Naive B cell (primary cell): ENCODE measurements around the gene MAP1LC3B. TPM values are rescaled to one million over a fixed set of nuclear protein-coding genes. Genes with fewer than 3 reads are reported as not detected.
"Not testable (repeated sequence)": the region's sequence is repeated elsewhere in the genome, so short reads cannot be mapped to it uniquely, and the experiment has no call there.

Experiments used
- ATAC-seq, 2 donors: fragments of 150-1000 bp; cut with Tn5 transposase; 2 replicates each; pipeline ENCODE4 v1.10.0; 2021; ENCODE audit warnings: low read depth in 2 of 2, mild to moderate bottlenecking in 2 of 2, moderate library complexity in 2 of 2
- DNase-seq: peaks from one replicate; pipeline ENCODE4 v3.0.0; 2022
- H3K27ac Mint-ChIP-seq, 6 donors: one replicate each; pipeline ENCODE4 v1.8.0; 2020 to 2022; ENCODE audit warnings: mild to moderate bottlenecking in 6 of 6, mixed read lengths in 6 of 6, moderate library complexity in 5 of 6, inconsistent platforms in 2 of 6
- H3K27me3 Mint-ChIP-seq, 3 donors: one replicate each; pipeline ENCODE4 v1.8.0; 2021 to 2022; ENCODE audit warnings: mixed read lengths in 3 of 3, mild to moderate bottlenecking in 1 of 3
- H3K36me3 Mint-ChIP-seq, 2 donors: one replicate each; pipeline ENCODE4 v1.8.0; 2020 to 2022; ENCODE audit warnings: mixed read lengths in 2 of 2, inconsistent platforms in 1 of 2, mild to moderate bottlenecking in 1 of 2
- H3K4me1 Mint-ChIP-seq, 3 donors: one replicate each; pipeline ENCODE4 v1.8.0; 2020 to 2022; ENCODE audit warnings: mixed read lengths in 3 of 3, inconsistent platforms in 1 of 3, mild to moderate bottlenecking in 1 of 3, moderate library complexity in 1 of 3
- H3K4me3 Mint-ChIP-seq, 8 donors: one replicate each; pipeline ENCODE4 v1.8.0; 2020 to 2022; ENCODE audit warnings: mild to moderate bottlenecking in 8 of 8, mixed read lengths in 8 of 8, moderate library complexity in 8 of 8, inconsistent platforms in 2 of 8
- H3K9me3 Mint-ChIP-seq, 7 donors: one replicate each; pipeline ENCODE4 v1.8.0; 2020 to 2022; ENCODE audit warnings: mixed read lengths in 7 of 7, mild to moderate bottlenecking in 5 of 7, inconsistent platforms in 2 of 7, moderate library complexity in 1 of 7
- polyA plus RNA-seq, 6 donors: library from polyadenylated mRNA; unstranded; fragments of 300-500 nt; fragmentation: Illumina TruSeq; gene quantifications; one replicate each; pipeline ENCODE4 v1.2.3, GENCODE V29; 2021; ENCODE audit warnings: low read depth in 6 of 6

The MAP1LC3B gene
- polyA plus RNA-seq, 6 donors from 2014 or later: 142 to 196 (median 164) TPM

- Mint-ChIP-seq H3K36me3 (peaks cover 0 to under 1% of the 10 kb centered on the region in 2 donors), H3K4me3 (no peak overlapping the region), H3K9me3 (no peaks in the 10 kb centered on the region), H3K27ac (no peak overlapping the region), H3K4me1 (peaks cover 0 to 22% (median 1%) of the 10 kb centered on the region in 3 donors), H3K27me3 (no peaks in the 10 kb centered on the region)
- ATAC-seq (no peak), DNase-seq (no peak)
Measured at GRCh38 chr16:87350681-87351319, 41.3 kb upstream of the MAP1LC3B start.

- H3K36me3 Mint-ChIP-seq: no peaks in the 10 kb centered on the region
- no peaks in the 10 kb centered on the region for H3K27me3 Mint-ChIP-seq
- H3K4me3 Mint-ChIP-seq: no peak overlapping the region
- no peak overlapping the region for H3K27ac Mint-ChIP-seq
- ATAC-seq (no peak), DNase-seq (no peak)
- peaks cover 0 to 18% (median 1%) of the 10 kb centered on the region in 3 donors for H3K4me1 Mint-ChIP-seq
- H3K9me3 Mint-ChIP-seq: no peaks in the 10 kb centered on the region
Measured at GRCh38 chr16:87351320-87351698, 40.8 kb upstream of the MAP1LC3B start.

- ATAC-seq (no peak), DNase-seq (no peak)
- no peaks in the 10 kb centered on the region for H3K9me3 Mint-ChIP-seq
- no peak overlapping the region for H3K4me3 Mint-ChIP-seq
- H3K27me3 Mint-ChIP-seq: no peaks in the 10 kb centered on the region
- no peaks in the 10 kb centered on the region for H3K36me3 Mint-ChIP-seq
- H3K27ac Mint-ChIP-seq: no peak overlapping the region
- H3K4me1 Mint-ChIP-seq: peaks cover 0 to 18% (median 1%) of the 10 kb centered on the region in 3 donors
Measured at GRCh38 chr16:87352818-87353217, 39.3 kb upstream of the MAP1LC3B start.

GRCh38 chr16:87353613-87354012, 38.5 kb upstream of the MAP1LC3B start:
- no peaks in the 10 kb centered on the region for H3K9me3 Mint-ChIP-seq
- peaks cover 0 to 10% (median 1%) of the 10 kb centered on the region in 3 donors for H3K4me1 Mint-ChIP-seq
- peaks cover 0 to 4% of the 10 kb centered on the region in 2 donors for H3K36me3 Mint-ChIP-seq
- no peak overlapping the region for H3K27ac Mint-ChIP-seq
- no peaks in the 10 kb centered on the region for H3K27me3 Mint-ChIP-seq
- DNase-seq: no peak
- ATAC-seq: no peak
- H3K4me3 Mint-ChIP-seq: no peak overlapping the region

- no peak for ATAC-seq
- peaks cover 8 to 16% of the 10 kb centered on the region in 2 donors for H3K36me3 Mint-ChIP-seq
- no peaks in the 10 kb centered on the region for H3K9me3 Mint-ChIP-seq
- no peak overlapping the region for H3K4me3 Mint-ChIP-seq
- H3K4me1 Mint-ChIP-seq: no peaks in the 10 kb centered on the region
- DNase-seq: no peak
- no peaks in the 10 kb centered on the region for H3K27me3 Mint-ChIP-seq
- H3K27ac Mint-ChIP-seq: no peak overlapping the region
Measured at GRCh38 chr16:87356491-87356853, 35.7 kb upstream of the MAP1LC3B start.

- no peak overlapping the region for H3K4me3 Mint-ChIP-seq
- no peaks in the 10 kb centered on the region for H3K27me3 Mint-ChIP-seq
- H3K9me3 Mint-ChIP-seq: no peaks in the 10 kb centered on the region
- no peak for ATAC-seq
- peaks cover 8 to 16% of the 10 kb centered on the region in 2 donors for H3K36me3 Mint-ChIP-seq
- no peak overlapping the region for H3K27ac Mint-ChIP-seq
- H3K4me1 Mint-ChIP-seq: no peaks in the 10 kb centered on the region
- no peak for DNase-seq
Measured at GRCh38 chr16:87358250-87358649, 33.9 kb upstream of the MAP1LC3B start.

- H3K9me3 Mint-ChIP-seq: no peaks in the 10 kb centered on the region
- DNase-seq: no peak
- H3K36me3 Mint-ChIP-seq: peaks cover 8 to 20% of the 10 kb centered on the region in 2 donors
Measured at GRCh38 chr16:87358696-87359095, 33.4 kb upstream of the MAP1LC3B start.

GRCh38 chr16:87359121-87359520, 33.0 kb upstream of the MAP1LC3B start:
- H3K27ac Mint-ChIP-seq: no peak overlapping the region
- no peaks in the 10 kb centered on the region for H3K27me3 Mint-ChIP-seq
- H3K4me3 Mint-ChIP-seq: peak overlapping the region in 1 of 8 donors; percentile 47
- no peak for ATAC-seq
- peaks cover 0 to 4% (median 4%) of the 10 kb centered on the region in 3 donors for H3K4me1 Mint-ChIP-seq
- no peak for DNase-seq
- H3K9me3 Mint-ChIP-seq: no peaks in the 10 kb centered on the region
- H3K36me3 Mint-ChIP-seq: peaks cover 8 to 20% of the 10 kb centered on the region in 2 donors

More at GRCh38 chr16:87358696-87359095, 33.4 kb upstream of the MAP1LC3B start:
- H3K27ac Mint-ChIP-seq: no peak overlapping the region
- H3K27me3 Mint-ChIP-seq: no peaks in the 10 kb centered on the region
- no peak overlapping the region for H3K4me3 Mint-ChIP-seq
- peaks cover 0 to 4% (median 0%) of the 10 kb centered on the region in 3 donors for H3K4me1 Mint-ChIP-seq
- no peak for ATAC-seq

- no peak overlapping the region for H3K4me3 Mint-ChIP-seq
- no peak for ATAC-seq
- DNase-seq: no peak
- H3K27me3 Mint-ChIP-seq: no peaks in the 10 kb centered on the region
- H3K4me1 Mint-ChIP-seq: peaks cover 8 to 11% (median 9%) of the 10 kb centered on the region in 3 donors
- H3K9me3 Mint-ChIP-seq: no peaks in the 10 kb centered on the region
- no peak overlapping the region for H3K27ac Mint-ChIP-seq
- peaks cover 8 to 30% of the 10 kb centered on the region in 2 donors for H3K36me3 Mint-ChIP-seq
Measured at GRCh38 chr16:87360862-87361610, 31.1 kb upstream of the MAP1LC3B start.

GRCh38 chr16:87361916-87362619, 30.1 kb upstream of the MAP1LC3B start:
- H3K9me3 Mint-ChIP-seq: no peaks in the 10 kb centered on the region
- H3K27me3 Mint-ChIP-seq: no peaks in the 10 kb centered on the region
- H3K27ac Mint-ChIP-seq: no peak overlapping the region
- no peak for DNase-seq
- ATAC-seq: no peak
- H3K4me1 Mint-ChIP-seq: peaks cover 10 to 19% (median 16%) of the 10 kb centered on the region in 3 donors
- no peak overlapping the region for H3K4me3 Mint-ChIP-seq
- peaks cover 8 to 35% of the 10 kb centered on the region in 2 donors for H3K36me3 Mint-ChIP-seq

GRCh38 chr16:87362828-87363559, 29.1 kb upstream of the MAP1LC3B start:
- not testable (repeated sequence) for H3K9me3 Mint-ChIP-seq, DNase-seq, H3K27ac Mint-ChIP-seq, ATAC-seq, H3K27me3 Mint-ChIP-seq, H3K4me3 Mint-ChIP-seq
- peaks cover 12 to 28% (median 23%) of the 10 kb centered on the region in 3 donors for H3K4me1 Mint-ChIP-seq
- peaks cover 8 to 34% of the 10 kb centered on the region in 2 donors for H3K36me3 Mint-ChIP-seq

- Mint-ChIP-seq H3K9me3 (no peaks in the 10 kb centered on the region), H3K4me1 (peaks cover 21 to 37% (median 23%) of the 10 kb centered on the region in 3 donors), H3K27ac (peak overlapping the region in 3 of 6 donors; percentile 39 to 95 (median 74)), H3K4me3 (no peak overlapping the region), H3K27me3 (no peaks in the 10 kb centered on the region), H3K36me3 (peaks cover 8 to 30% of the 10 kb centered on the region in 2 donors)
- DNase-seq (no peak), ATAC-seq (no peak)
Measured at GRCh38 chr16:87363771-87364455, 28.2 kb upstream of the MAP1LC3B start.
